SKM-1 treated with dmso at 0.1 percent for 144 hours (cell line): ENCODE measurements around the gene GPR158.
A peak's percentile ranks its signal among the peaks of the same experiment; 100 is the strongest.

Experiments used
- DNase-seq: peaks from one replicate; lab custom pipeline; 2025; ENCODE audit not compliant: unreplicated experiment; lab: John Stamatoyannopoulos, UW

The GPR158 gene

GRCh38 chr10:25191162-25191895 is 16.5 kb downstream of the GPR158 start:
- DNase-seq: no peak

DNA sequence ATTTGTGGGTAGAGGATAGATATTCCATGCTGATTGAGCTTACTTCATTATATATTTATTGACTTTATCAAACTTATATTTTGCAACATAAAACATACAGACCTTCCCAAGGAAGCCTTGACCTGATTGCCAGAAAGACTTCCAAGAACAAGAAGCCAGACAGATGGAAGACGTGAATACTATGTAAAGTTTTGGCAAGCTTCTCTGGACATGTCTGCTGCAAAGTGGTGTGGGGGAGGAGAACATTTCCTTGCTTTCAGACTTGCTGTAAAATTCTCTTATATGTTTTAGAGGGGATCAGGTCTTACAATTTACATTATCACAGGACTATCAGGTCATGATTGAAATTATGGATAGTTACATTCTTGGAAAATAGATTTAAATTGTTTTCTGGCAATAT is 23.4 kb downstream of the GPR158 start:
- no peak for DNase-seq

DNA sequence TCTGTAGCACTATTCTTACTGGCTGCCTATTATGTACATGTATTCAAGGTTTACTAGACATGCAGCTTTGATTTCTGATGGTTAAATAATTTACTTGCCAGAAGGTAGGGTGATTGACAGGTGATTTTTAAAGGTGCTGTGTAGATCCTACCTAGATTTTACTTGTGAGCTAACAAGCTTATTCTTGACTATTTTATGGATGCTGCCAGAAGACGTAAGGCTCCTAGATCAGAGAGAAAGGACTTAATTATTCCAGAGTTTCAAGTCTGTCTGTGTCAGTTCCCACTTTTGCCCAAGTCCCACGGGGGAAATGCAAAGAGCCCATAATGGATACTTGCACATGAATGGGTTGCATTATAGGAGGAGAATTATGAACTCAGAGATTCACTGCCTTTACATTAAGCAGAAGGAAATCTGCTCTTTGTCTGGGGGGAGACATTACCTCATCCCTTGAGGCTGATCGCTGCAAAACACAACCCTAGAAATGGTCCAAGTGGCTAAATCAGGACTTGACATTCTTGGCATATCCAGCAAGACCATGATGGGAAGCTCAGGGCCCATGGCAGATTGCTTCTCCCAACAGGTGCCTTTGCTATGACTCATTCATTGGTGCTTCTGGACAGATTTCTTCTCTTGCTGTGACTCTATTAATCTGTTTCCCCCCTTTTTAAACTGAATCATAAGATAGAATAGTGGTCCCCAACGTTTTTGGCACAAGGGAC is 32.1 kb downstream of the GPR158 start:
- DNase-seq: no peak

DNA sequence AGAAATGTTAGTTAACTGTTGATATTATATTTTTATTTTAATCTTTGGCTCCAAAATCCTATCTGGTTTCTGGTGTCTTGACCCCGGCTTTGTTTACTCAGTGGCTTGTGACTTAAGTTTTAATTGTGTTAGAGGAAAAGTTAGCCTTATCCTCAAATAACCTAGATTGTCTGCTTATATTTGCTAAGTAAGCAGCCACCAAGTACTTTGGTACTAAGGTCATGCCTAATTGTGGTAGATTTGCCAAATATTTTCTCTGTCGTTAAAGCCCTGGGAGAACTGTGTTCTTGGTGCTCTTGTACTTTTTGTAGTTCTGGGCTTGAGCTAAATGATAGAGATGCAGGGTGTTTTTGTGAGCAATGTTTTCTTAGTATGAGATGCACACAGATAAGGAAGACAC is 34.8 kb downstream of the GPR158 start:
- no peak for DNase-seq

GRCh38 chr10:25210265-25210664 is 35.5 kb downstream of the GPR158 start:
- no peak for DNase-seq

DNA sequence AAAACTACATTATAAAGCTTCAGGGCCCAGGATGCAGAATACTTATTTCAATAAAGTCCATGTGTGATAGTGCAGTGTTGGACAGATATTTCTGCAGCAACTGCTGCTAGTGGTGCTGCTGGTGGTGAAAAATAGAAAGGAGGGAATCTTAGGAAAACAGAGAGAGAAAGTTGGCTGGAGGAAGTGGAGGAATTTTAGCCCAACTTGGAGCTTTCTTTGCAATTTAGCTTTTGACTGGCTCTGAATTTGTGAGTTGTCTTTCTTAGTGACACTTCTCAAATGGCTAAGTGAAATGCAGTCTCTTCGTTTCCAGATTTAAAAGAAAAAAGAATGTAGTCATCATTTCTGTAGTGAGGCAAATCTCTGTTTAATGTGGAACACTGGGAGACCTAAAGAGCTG is 45.4 kb downstream of the GPR158 start:
- DNase-seq: no peak

GRCh38 chr10:25222085-25222660 is 47.4 kb downstream of the GPR158 start:
- DNase-seq: no peak

DNA sequence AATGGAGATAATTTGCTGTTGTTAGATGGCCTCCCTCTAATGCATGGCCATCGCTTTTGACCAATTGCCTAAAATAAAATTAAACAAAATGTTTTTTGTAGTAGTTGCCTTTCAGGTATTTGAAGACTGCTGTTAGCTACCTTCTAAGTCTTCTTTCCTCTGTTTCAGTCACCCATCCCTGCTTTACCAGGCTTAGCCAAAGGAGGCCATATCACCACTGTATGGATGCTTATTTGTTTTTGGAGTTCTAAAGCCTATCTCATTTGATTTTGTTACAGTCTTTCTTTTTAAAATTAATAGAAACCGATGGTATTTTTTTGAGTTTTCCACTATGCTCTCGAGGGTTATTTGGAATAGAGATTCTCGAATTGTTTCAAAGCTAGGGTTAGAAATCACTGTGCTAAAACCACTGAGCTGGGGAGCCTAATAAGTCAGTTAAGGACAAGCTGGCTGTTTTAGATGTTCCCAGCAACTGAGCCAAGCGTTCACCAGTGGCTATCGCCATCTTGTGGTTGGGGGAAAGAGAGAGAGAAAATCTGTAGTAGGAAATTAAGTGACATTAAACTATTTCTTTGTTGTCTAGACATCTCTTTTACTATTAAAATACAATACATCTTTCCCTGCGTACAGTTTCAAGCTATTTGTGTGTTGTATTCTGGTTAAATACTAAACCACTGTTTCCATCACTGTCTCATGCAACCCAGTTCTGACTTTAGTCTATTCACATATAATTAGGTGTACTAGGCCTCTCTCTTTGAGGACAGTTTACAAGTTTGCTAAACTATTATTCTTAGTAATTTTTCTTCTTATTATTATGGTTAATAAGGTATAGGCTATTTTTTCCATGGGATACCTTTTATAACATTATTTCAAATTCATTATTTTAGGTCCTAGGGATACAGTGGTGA is 52.2 kb downstream of the GPR158 start:
- DNase-seq: peak; percentile 1

- no peak for DNase-seq
These were observed 57.0 kb downstream of the GPR158 start for GRCh38 chr10:25231751-25232150.

- no peak for DNase-seq
These were observed 57.4 kb downstream of the GPR158 start for GRCh38 chr10:25232204-25232603.

GRCh38 chr10:25245165-25245564 is 70.4 kb downstream of the GPR158 start:
- DNase-seq: no peak

DNA sequence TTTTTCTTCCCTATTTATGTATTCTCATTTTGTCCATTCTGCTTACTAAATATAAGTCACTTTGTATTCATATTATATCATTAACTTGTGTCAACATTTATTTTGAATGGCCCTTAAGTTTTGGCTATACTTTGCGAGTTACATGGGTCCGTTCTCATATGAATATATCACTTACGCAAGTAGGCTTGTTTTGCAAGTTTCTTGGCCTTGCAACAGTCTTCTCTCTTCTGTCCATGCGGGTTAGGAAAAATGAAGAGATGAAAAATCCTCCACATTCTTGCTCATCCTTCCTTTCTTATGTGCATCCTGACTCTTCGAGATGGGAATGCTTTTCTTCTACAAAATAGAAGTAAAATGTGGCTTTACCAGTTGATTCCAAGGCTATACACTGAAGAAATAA is 82.8 kb downstream of the GPR158 start:
- DNase-seq: no peak

GRCh38 chr10:25261110-25261509 is 86.3 kb downstream of the GPR158 start:
- DNase-seq: no peak

- no peak for DNase-seq
These were observed 86.8 kb downstream of the GPR158 start for GRCh38 chr10:25261558-25261957.

DNA sequence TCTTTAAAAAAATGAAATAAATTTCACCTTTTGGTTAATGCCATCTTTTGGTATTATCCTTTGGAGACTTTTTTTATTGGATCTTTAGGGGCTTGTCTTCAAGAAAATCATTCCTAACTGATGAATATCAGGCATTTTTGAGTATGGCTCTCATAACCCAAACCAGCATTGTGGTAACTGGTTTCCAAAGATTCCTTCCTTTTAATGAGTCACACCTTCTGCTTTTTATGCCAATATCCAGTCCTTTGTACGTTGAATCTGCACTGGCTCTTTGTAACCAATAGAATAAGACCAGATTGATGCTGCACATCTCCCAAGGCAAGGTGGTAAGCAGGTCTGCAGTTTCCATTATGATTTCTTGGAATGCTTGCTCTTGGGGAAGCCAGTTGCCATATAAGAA is 89.1 kb downstream of the GPR158 start:
- DNase-seq: no peak

GRCh38 chr10:25278180-25278579 is 103.4 kb downstream of the GPR158 start:
- no peak for DNase-seq

- no peak for DNase-seq
These were observed 105.3 kb downstream of the GPR158 start for GRCh38 chr10:25280076-25280475.

DNA sequence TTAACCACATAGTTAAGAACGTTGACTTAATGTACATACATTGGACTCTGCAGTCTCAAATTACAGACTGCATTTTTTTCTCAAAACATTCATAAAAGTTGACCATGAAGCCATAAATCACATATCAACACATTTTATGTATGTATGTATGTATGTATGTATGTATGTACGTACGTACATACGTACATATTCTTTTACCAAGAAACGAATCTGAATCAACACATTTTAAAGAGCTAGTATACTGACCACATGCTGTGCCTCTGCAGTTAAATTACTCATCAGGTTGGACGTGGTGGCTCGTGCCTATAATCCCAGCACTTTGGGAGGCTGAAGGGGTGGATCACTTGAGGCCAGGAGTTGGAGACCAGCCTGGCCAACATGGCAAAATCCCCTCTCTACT is 105.8 kb downstream of the GPR158 start:
- DNase-seq: no peak

GRCh38 chr10:25285809-25286208 is 111.0 kb downstream of the GPR158 start:
- no peak for DNase-seq

GRCh38 chr10:25288181-25288580 is 113.4 kb downstream of the GPR158 start:
- DNase-seq: no peak
